Measurements from ENCODE around the gene EXOC6.

DNA sequence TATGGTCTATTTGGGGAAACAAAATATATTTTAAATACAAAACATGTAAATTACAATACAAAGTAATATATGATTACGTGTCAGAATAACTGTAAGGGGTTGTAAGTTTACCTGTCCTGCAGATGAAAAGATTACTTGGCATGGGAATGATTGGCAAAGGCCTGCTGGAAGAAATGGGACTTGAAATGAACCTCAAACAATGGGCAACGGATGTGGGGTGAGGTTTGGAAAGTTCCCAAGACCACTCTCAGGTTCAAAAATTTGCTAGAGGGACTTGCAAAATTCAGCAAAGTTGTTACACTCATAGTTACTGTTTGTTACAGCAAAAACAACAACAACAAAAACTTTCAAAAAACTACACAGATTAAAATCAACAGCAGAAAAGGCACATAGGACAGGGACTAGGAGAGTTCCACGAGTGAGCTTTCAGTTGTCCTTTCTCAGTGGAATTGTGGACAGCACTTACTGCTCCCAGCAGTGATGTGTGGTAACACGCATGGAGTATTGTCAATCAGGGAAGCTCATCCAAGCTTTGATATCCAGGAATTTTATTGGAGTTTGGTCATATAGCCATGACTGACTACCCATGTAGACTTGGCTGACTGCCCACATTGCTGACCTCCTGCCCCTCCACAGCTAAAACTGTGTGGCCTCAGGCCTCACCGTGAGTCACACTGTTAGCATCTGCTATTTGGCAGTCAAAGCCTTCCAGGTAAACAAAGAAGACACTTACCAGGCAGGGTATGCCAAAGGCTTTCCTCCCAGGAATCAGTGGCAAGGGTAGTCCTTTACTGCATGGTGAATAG, 43.8 kb downstream of the EXOC6 start:
- TF ChIP-seq, protein P1, sequence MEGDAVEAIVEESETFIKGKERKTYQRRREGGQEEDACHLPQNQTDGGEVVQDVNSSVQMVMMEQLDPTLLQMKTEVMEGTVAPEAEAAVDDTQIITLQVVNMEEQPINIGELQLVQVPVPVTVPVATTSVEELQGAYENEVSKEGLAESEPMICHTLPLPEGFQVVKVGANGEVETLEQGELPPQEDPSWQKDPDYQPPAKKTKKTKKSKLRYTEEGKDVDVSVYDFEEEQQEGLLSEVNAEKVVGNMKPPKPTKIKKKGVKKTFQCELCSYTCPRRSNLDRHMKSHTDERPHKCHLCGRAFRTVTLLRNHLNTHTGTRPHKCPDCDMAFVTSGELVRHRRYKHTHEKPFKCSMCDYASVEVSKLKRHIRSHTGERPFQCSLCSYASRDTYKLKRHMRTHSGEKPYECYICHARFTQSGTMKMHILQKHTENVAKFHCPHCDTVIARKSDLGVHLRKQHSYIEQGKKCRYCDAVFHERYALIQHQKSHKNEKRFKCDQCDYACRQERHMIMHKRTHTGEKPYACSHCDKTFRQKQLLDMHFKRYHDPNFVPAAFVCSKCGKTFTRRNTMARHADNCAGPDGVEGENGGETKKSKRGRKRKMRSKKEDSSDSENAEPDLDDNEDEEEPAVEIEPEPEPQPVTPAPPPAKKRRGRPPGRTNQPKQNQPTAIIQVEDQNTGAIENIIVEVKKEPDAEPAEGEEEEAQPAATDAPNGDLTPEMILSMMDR (IDR thresholded peaks at IDR 0.05), result no peak
- TF ChIP-seq EZH2phosphoT487 (IDR thresholded peaks at IDR 0.05) (no peak), EZH2 (IDR thresholded peaks at IDR 0.05) (no peak)
